Breast epithelium (tissue), 4 donors: ENCODE measurements around the gene ZNF699. TPM values are rescaled to one million over a fixed set of nuclear protein-coding genes. Genes with fewer than 3 reads are reported as not detected.

ENCODE experiments used
- DNase-seq, 2 donors: peaks; one replicate each; pipeline ENCODE4 v3.0.0-alpha.2; 2019; ENCODE audit warnings: low spot score in 2 of 2
- H3K27ac ChIP-seq, 2 donors: fragments of 200-600 bp; sonication (generic) in 1 of 2; one replicate each; pipeline ENCODE4 v1.5.1; 2016 to 2019; ENCODE audit warnings: mild to moderate bottlenecking in 1 of 2
- H3K27me3 ChIP-seq, 2 donors: fragments of 200-600 bp; sonication (generic) in 1 of 2; one replicate each; pipeline versions ENCODE4 v1.5.1 to v1.6.0; 2017 to 2019; ENCODE audit warnings: control low read depth in 1 of 2, mild to moderate bottlenecking in 1 of 2
- H3K36me3 ChIP-seq: fragments of 200-600 bp; one replicate; pipeline ENCODE4 v1.5.1; 2019
- H3K4me1 ChIP-seq, 2 donors: fragments of 200-600 bp; sonication (generic); one replicate each; pipeline ENCODE4 v1.5.1; 2016 to 2019; ENCODE audit warnings: control low read depth in 1 of 2
- H3K4me3 ChIP-seq, 3 donors: fragments of 200-600 bp; sonication (generic); 1 replicate in 2 of 3; 2 replicates in 1 of 3; pipeline ENCODE4 v1.5.1; 2016 to 2019; ENCODE audit warnings: mild to moderate bottlenecking in 3 of 3, moderate library complexity in 2 of 3
- H3K9me3 ChIP-seq, 2 donors: fragments of 200-600 bp; sonication (generic) in 1 of 2; one replicate each; pipeline ENCODE4 v1.5.1; 2016 to 2019; ENCODE audit warnings: control low read depth in 1 of 2
- POLR2A ChIP-seq: fragments of 450-650 bp; IDR thresholded peaks from one replicate; pipeline ENCODE4 v1.6.1; 2016; ENCODE audit warnings: antibody characterized with exemption, mild to moderate bottlenecking, moderate library complexity
- POLR2AphosphoS5 ChIP-seq, 3 donors: sonication (generic); formaldehyde crosslinking; IDR thresholded peaks; one replicate each; pipeline ENCODE4 v1.6.1; 2017; ENCODE audit warnings: antibody characterized with exemption in 3 of 3
- intact Hi-C: fragments of 100-400 bp; cut with DNase I; formaldehyde crosslinking; loops from one replicate; pipeline ENCODE4 v1.15.1; 2023; ENCODE audit warnings: low total_unique reads
- total RNA-seq, 3 donors: library from RNA; depleted of rRNA; stranded (reverse); fragments of >200 nt; gene quantifications; one replicate each; pipeline ENCODE4 v1.1.0, GENCODE V29; 2016
- TF ChIP-seq, protein P1 (sequence below), 3 donors: fragments of 450-650 bp; IDR thresholded peaks; one replicate each; pipeline ENCODE4 v1.5.1; 2016 to 2017; ENCODE audit warnings: antibody characterized with exemption in 3 of 3, mild to moderate bottlenecking in 3 of 3, moderate library complexity in 3 of 3

The ZNF699 gene
- 10 to 100 TPM; 10.1 to 27.4 (median 16.1) TPM for total RNA-seq

DNA sequence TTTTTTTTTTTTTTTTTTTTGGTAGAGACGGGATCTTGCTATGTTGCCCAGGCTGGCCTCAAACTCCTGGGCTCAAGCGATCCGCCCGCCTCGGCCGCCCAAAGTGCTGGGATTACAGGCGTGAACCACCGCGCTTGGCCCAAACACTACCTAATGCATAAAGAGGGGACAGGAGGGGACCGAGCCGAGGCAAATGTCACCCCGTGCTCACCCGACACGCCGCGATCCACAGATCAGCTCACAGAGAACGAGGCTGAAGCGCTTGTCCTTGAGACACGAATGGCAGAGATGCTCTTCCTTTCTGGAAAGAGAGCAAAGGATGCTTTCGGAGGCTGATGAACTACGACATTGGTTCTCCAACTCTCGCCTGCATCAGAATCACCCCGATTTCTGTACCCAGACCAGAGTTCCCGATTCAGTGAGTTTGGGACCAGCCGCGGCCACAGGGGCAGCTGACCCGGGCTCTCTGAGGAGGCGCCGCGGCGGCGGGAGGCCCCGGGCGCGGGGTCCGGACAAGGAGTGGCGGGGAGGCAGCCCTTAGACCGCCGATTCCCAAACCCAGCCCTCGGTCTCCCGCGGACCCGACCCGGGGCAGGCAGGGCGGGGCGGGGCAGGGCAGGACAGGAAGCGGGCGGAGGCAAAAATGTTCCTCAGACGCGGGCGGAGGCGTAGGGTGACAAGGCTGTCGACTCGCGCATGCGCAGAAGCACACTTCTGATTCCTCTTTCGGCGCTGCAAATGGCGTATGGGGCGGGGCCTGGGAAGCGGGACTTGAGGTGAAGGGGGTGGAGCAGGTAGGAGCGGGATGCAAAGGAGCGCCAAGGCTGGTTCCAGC lies at the start of gene ZNF699:
ZNF699 (minus strand) TSS at position 700 of the 835 bp plus-strand sequence. CDS start 4,719 bp downstream, outside the sequence.
- intact Hi-C loops: no loop called here
- Histone ChIP-seq H3K36me3 (no peaks in the 10 kb centered on the region), H3K9me3 (peaks cover 18 to 20% of the 10 kb centered on the region in 2 donors), H3K4me3 (peak within 1 kb of the TSS; percentile 78 to 97 (median 87)), H3K27ac (peak within 1 kb of the TSS; percentile 98), H3K4me1 (peaks cover 0 to 4% of the 10 kb centered on the region in 2 donors), H3K27me3 (no peaks in the 10 kb centered on the region)
- TF ChIP-seq POLR2AphosphoS5 (IDR thresholded peaks at IDR 0.05) (peak; percentile 62 to 81 (median 64)), POLR2A (peak; percentile 21)
- TF ChIP-seq, protein P1, sequence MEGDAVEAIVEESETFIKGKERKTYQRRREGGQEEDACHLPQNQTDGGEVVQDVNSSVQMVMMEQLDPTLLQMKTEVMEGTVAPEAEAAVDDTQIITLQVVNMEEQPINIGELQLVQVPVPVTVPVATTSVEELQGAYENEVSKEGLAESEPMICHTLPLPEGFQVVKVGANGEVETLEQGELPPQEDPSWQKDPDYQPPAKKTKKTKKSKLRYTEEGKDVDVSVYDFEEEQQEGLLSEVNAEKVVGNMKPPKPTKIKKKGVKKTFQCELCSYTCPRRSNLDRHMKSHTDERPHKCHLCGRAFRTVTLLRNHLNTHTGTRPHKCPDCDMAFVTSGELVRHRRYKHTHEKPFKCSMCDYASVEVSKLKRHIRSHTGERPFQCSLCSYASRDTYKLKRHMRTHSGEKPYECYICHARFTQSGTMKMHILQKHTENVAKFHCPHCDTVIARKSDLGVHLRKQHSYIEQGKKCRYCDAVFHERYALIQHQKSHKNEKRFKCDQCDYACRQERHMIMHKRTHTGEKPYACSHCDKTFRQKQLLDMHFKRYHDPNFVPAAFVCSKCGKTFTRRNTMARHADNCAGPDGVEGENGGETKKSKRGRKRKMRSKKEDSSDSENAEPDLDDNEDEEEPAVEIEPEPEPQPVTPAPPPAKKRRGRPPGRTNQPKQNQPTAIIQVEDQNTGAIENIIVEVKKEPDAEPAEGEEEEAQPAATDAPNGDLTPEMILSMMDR (IDR thresholded peaks at IDR 0.05): no peak
- peak; percentile 98 for DNase-seq

DNA sequence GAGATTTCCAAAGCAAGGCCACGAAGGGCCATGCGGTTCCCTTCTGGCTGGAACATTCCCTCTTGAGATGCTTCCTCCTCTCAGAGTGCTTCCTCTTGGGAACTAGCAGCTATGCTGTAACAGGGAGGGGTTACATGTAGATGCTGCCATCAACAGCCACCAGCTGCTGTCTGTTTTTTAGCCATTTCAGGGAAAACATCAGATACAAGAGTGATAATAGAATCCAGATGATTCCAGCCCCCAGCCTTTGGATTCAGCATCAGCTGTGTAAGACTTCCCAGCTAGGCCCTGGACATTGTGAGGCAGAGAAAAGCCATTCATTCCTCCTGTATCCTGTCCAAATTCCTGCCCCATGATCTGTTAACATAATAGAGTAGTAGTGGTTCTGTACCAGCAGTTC lies 45.0 kb upstream of the ZNF699 start:
- Histone ChIP-seq H3K36me3 (peaks cover 19% of the 10 kb centered on the region), H3K9me3 (peaks cover 84 to 100% of the 10 kb centered on the region in 2 donors), H3K27me3 (no peaks in the 10 kb centered on the region), H3K4me1 (no peaks in the 10 kb centered on the region), H3K27ac (no peak overlapping the region), H3K4me3 (no peak overlapping the region)
- DNase-seq: no peak
- intact Hi-C loops: no loop called here
- TF ChIP-seq, protein P1 (IDR thresholded peaks at IDR 0.05): no peak
- TF ChIP-seq POLR2AphosphoS5 (IDR thresholded peaks at IDR 0.05): no peak
- TF ChIP-seq POLR2A: no peak

DNA sequence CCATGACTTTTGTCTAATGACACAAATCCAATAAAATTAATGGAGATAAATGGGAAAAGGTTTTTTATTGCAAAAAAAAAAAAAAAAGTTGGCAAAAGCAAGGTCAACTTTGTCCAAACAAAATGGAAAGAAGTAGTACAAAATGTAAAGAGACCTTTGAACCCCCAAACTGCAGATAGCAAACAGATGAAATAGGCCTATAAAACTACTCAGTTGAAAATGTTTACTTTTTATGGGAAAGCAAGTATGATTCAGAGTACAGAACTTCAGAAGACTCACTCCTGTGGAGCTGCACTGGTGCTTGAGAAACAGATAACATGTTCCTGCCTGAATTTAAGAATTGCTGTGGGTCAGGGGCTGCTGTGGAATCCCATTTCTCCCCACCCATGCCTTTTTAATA lies 43.4 kb upstream of the ZNF699 start:
- H3K4me1 ChIP-seq: no peaks in the 10 kb centered on the region
- peaks cover 89 to 100% of the 10 kb centered on the region in 2 donors for H3K9me3 ChIP-seq
- H3K36me3 ChIP-seq: peaks cover 16% of the 10 kb centered on the region
- intact Hi-C loops: no loop called here
- H3K27ac ChIP-seq: no peak overlapping the region
- no peak for TF ChIP-seq POLR2AphosphoS5 (IDR thresholded peaks at IDR 0.05)
- TF ChIP-seq POLR2A: no peak
- H3K27me3 ChIP-seq: no peaks in the 10 kb centered on the region
- no peak for DNase-seq
- no peak overlapping the region for H3K4me3 ChIP-seq

DNA sequence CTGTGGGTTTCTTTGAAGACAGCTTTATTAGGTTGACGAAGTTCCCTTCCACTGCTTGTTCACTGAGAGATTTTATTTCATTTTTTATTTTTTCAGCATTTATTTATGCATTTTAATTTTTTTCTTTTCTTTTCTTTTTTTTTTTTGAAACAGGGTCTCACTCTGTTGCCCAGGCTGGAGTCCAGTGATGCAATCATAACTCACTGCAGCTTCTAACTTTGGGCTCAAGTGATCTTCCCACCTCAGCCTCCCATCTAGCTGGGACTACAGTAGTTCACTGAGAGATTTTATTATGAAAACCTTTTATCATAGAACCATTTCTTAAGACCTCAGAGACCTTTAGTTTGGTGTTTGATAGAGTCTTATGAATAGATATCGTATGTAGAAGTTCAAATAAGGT lies 42.9 kb upstream of the ZNF699 start:
- Histone ChIP-seq H3K4me1 (no peaks in the 10 kb centered on the region), H3K9me3 (peaks cover 86 to 100% of the 10 kb centered on the region in 2 donors), H3K27me3 (no peaks in the 10 kb centered on the region), H3K4me3 (no peak overlapping the region), H3K36me3 (peaks cover 12% of the 10 kb centered on the region), H3K27ac (no peak overlapping the region)
- no peak for TF ChIP-seq POLR2AphosphoS5 (IDR thresholded peaks at IDR 0.05)
- TF ChIP-seq, protein P1 (IDR thresholded peaks at IDR 0.05): no peak
- TF ChIP-seq POLR2A: no peak
- intact Hi-C loops: no loop called here
- no peak for DNase-seq

DNA sequence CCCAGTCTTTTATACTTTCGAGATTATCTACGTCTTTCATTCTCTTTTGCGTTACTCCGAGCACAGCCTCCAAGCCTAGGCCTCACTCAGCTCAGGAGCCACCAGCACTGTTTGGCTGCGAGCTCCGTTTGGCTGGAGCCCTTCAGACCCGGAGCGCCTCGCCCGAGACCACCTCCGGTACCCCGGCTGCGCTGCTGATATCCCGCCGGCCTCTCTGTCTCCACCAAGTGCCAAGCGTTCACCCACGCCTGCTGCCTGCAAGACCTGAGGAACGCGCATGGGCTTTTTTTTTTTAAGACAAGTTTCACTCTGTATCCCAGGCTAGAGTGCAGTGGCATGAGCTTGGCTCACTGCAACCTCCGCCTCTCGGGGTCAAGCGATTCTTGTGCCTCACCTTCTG lies 39.0 kb upstream of the ZNF699 start:
- Histone ChIP-seq H3K4me3 (no peak overlapping the region), H3K4me1 (no peaks in the 10 kb centered on the region), H3K36me3 (no peaks in the 10 kb centered on the region), H3K27me3 (no peaks in the 10 kb centered on the region), H3K27ac (no peak overlapping the region), H3K9me3 (peaks cover 84 to 100% of the 10 kb centered on the region in 2 donors)
- intact Hi-C loops: no loop called here
- DNase-seq: no peak
- TF ChIP-seq, protein P1 (IDR thresholded peaks at IDR 0.05): no peak
- TF ChIP-seq POLR2A (no peak), POLR2AphosphoS5 (IDR thresholded peaks at IDR 0.05) (no peak)
